Keratinocyte (primary cell): ENCODE results near the gene KREMEN1. TPM values are rescaled to one million over a fixed set of nuclear protein-coding genes. Genes with fewer than 3 reads are reported as not detected.

Experiments used
- DNase-seq: peaks from one replicate; pipeline ENCODE4 v3.0.0-alpha.2; 2011; ENCODE audit warnings: low read depth, missing footprints, low spot score
- FAIRE-seq: peaks from 2 replicates; lab custom pipeline; 2011; peaks lifted over from hg19 to GRCh38; lab: Jason Lieb, UNC
- H2AFZ ChIP-seq: 2 replicates; pipeline ENCODE4 v1.6.0; 2012; ENCODE audit warnings: low read length, control low read depth, inconsistent platforms; ENCODE audit not compliant: control insufficient read depth
- H3K27ac ChIP-seq: 2 replicates; pipeline ENCODE4 v1.5.1; 2011; ENCODE audit warnings: low read length; ENCODE audit not compliant: control insufficient read depth, insufficient read depth
- H3K27me3 ChIP-seq: 3 replicates; pipeline ENCODE4 v1.6.0; 2011; ENCODE audit warnings: low read length; ENCODE audit not compliant: control insufficient read depth, insufficient read depth; ENCODE audit errors: extremely low read depth
- H3K36me3 ChIP-seq, 2 experiments: 2 replicates in 1 of 2; 3 replicates in 1 of 2; pipeline ENCODE4 v1.5.1; 2011; ENCODE audit warnings: low read length in 2 of 2, mild to moderate bottlenecking in 1 of 2; ENCODE audit not compliant: control insufficient read depth in 2 of 2, insufficient read depth in 2 of 2; ENCODE audit errors: extremely low read depth in 1 of 2
- H3K4me1 ChIP-seq: 3 replicates; pipeline ENCODE4 v1.5.1; 2011; ENCODE audit warnings: low read length; ENCODE audit not compliant: control insufficient read depth, insufficient read depth; ENCODE audit errors: extremely low read depth
- H3K4me2 ChIP-seq: 3 replicates; pipeline ENCODE4 v1.6.0; 2011; ENCODE audit warnings: low read depth, low read length; ENCODE audit not compliant: control insufficient read depth, insufficient read depth; ENCODE audit errors: extremely low read depth
- H3K4me3 ChIP-seq, 3 experiments: fragments of 200-600 bp in 1 of 3; sonication (generic) in 1 of 3; 2 replicates in 2 of 3; 3 replicates in 1 of 3; pipeline ENCODE4 v1.5.1; 2011 to 2016; ENCODE audit warnings: low read length in 3 of 3, mild to moderate bottlenecking in 3 of 3, control low read depth in 2 of 3, inconsistent platforms in 1 of 3, low read depth in 1 of 3, mixed read lengths in 1 of 3, mixed run types in 1 of 3, moderate library complexity in 1 of 3; ENCODE audit not compliant: control insufficient read depth in 2 of 3, insufficient read depth in 2 of 3; ENCODE audit errors: extremely low read depth in 1 of 3
- H3K79me2 ChIP-seq: 2 replicates; pipeline ENCODE4 v1.6.0; 2012; ENCODE audit warnings: low read length; ENCODE audit not compliant: control insufficient read depth, insufficient read depth
- H3K9ac ChIP-seq: 3 replicates; pipeline ENCODE4 v1.6.0; 2011; ENCODE audit warnings: low read length; ENCODE audit not compliant: control insufficient read depth, insufficient read depth; ENCODE audit errors: extremely low read depth
- H3K9me1 ChIP-seq: 3 replicates; pipeline ENCODE4 v1.6.0; 2011; ENCODE audit warnings: low read length; ENCODE audit not compliant: control insufficient read depth, insufficient read depth; ENCODE audit errors: extremely low read depth
- H3K9me3 ChIP-seq: 2 replicates; pipeline ENCODE4 v1.5.1; 2012; ENCODE audit warnings: low read depth, low read length; ENCODE audit not compliant: control insufficient read depth
- H4K20me1 ChIP-seq: 3 replicates; pipeline ENCODE4 v1.6.0; 2011; ENCODE audit warnings: low read length; ENCODE audit not compliant: control insufficient read depth, insufficient read depth; ENCODE audit errors: extremely low read depth
- EZH2 ChIP-seq: IDR thresholded peaks from one replicate; pipeline ENCODE4 v1.6.1; 2012; ENCODE audit warnings: inconsistent platforms, mild to moderate bottlenecking, low read length, moderate library complexity
- dilution Hi-C: fragments of 300-500 bp; cut with MboI; formaldehyde crosslinking; loops from one replicate; pipeline ENCODE4 v1.7.0; 2020; ENCODE audit warnings: low sequenced_read_pairs; ENCODE audit not compliant: extremely low pct_ligation_motif_present
- polyA plus RNA-seq, 5 experiments: library from polyadenylated mRNA; depleted of rRNA in 3 of 5; stranded (reverse) in 3 of 5; stranded (forward) in 1 of 5; unstranded in 1 of 5; fragments of >200 nt; gene quantifications; 1 replicate in 1 of 5; 2 replicates in 3 of 5; 3 replicates in 1 of 5; pipeline versions ENCODE4 v1.2.1 to v1.2.3, GENCODE V29; 2011 to 2012; ENCODE audit warnings: missing spikeins in 2 of 5, low read depth in 1 of 5, low replicate concordance in 1 of 5
- TF ChIP-seq, protein P1 (sequence below), 3 experiments: IDR thresholded peaks in 1 of 3; conservative IDR thresholded peaks in 1 of 3; optimal IDR thresholded peaks in 1 of 3; 2 replicates in 2 of 3; 3 replicates in 1 of 3; pipeline versions ENCODE3 to v1.5.1; 2011; ENCODE audit warnings: low read length in 3 of 3, mild to moderate bottlenecking in 3 of 3, moderate library complexity in 2 of 3, control low read depth in 1 of 3, inconsistent platforms in 1 of 3; ENCODE audit not compliant: insufficient read depth in 2 of 3; ENCODE audit errors: extremely low read depth in 1 of 3

Gene KREMEN1
- polyA plus RNA-seq, 1 donor (not counting 4 experiments of a cell fraction or from before 2014, with no cell fraction given): 6.8 TPM

DNA sequence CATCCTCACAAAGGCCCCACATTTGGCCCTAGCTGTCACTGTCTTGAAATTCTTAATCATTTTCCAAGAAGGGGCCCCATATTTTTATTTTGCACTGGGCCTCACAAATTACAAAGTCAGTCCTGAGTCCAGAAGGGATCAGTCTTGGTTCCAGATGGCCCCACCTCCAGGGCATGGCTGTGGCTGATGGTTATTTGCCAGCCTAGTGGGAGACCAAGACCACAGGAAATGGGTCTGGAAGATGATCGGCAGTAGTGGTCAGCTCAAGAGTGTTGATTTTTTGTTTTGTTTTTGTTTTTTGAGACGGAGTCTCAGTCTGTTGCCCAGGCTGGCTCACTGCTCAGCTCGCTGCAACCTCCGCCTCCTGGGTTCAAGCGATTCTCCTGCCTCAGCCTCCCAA, 85.7 kb downstream of the KREMEN1 start:
- H3K4me1 ChIP-seq: no peaks in the 10 kb centered on the region
- no peak overlapping the region for H2AFZ ChIP-seq
- H3K9me3 ChIP-seq: no peaks in the 10 kb centered on the region
- no peaks in the 10 kb centered on the region for H4K20me1 ChIP-seq
- DNase-seq (no peak), FAIRE-seq (no peak)
- H3K27ac ChIP-seq: no peak overlapping the region
- no peak overlapping the region for H3K9ac ChIP-seq
- H3K79me2 ChIP-seq: no peaks in the 10 kb centered on the region
- no peak overlapping the region for H3K4me3 ChIP-seq
- no peaks in the 10 kb centered on the region for H3K27me3 ChIP-seq
- dilution Hi-C loops: no loop called here
- H3K9me1 ChIP-seq: no peaks in the 10 kb centered on the region
- no peak overlapping the region for H3K4me2 ChIP-seq
- no peaks in the 10 kb centered on the region for H3K36me3 ChIP-seq
- TF ChIP-seq, protein P1, sequence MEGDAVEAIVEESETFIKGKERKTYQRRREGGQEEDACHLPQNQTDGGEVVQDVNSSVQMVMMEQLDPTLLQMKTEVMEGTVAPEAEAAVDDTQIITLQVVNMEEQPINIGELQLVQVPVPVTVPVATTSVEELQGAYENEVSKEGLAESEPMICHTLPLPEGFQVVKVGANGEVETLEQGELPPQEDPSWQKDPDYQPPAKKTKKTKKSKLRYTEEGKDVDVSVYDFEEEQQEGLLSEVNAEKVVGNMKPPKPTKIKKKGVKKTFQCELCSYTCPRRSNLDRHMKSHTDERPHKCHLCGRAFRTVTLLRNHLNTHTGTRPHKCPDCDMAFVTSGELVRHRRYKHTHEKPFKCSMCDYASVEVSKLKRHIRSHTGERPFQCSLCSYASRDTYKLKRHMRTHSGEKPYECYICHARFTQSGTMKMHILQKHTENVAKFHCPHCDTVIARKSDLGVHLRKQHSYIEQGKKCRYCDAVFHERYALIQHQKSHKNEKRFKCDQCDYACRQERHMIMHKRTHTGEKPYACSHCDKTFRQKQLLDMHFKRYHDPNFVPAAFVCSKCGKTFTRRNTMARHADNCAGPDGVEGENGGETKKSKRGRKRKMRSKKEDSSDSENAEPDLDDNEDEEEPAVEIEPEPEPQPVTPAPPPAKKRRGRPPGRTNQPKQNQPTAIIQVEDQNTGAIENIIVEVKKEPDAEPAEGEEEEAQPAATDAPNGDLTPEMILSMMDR (optimal IDR thresholded peaks at IDR 0.05 in 1 of 3, IDR thresholded peaks at IDR 0.05 in 1 of 3, conservative IDR thresholded peaks at IDR 0.05 in 1 of 3; ENCODE audit: extremely low read depth in 1 of 3, insufficient read depth in 2 of 3, low read length in 3 of 3): no peak
- TF ChIP-seq EZH2: no peak

DNA sequence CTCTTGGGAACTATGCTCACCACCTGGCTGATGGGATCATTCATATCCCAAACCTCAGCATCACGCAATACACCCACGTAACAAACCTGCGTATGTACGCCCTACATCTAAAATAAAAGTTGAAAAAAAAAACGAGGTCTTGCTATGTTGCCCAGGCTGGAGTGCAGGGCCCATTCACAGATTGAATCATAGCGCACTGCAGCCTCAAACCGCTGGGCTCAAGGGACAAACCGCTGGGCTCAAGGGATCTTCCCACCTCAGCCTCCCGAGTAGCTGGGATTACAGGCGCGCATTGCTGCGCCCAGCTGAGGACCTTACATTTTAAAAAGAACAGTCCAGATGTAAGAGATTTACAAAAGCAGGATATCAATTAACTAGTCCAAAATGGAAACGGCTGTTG, 91.0 kb downstream of the KREMEN1 start:
- Histone ChIP-seq H3K27me3 (no peaks in the 10 kb centered on the region), H3K9me3 (no peaks in the 10 kb centered on the region), H3K9me1 (no peaks in the 10 kb centered on the region), H3K4me3 (no peak overlapping the region), H3K4me1 (no peaks in the 10 kb centered on the region), H3K27ac (no peak overlapping the region), H3K9ac (no peak overlapping the region), H2AFZ (no peak overlapping the region), H3K79me2 (no peaks in the 10 kb centered on the region), H3K36me3 (no peaks in the 10 kb centered on the region), H3K4me2 (no peak overlapping the region), H4K20me1 (no peaks in the 10 kb centered on the region)
- FAIRE-seq: no peak
- TF ChIP-seq EZH2: no peak
- TF ChIP-seq, protein P1 (optimal IDR thresholded peaks at IDR 0.05 in 1 of 3, IDR thresholded peaks at IDR 0.05 in 1 of 3, conservative IDR thresholded peaks at IDR 0.05 in 1 of 3; ENCODE audit: extremely low read depth in 1 of 3, insufficient read depth in 2 of 3, low read length in 3 of 3): no peak
- DNase-seq: no peak
- dilution Hi-C loops: no loop called here
